Measurements from ENCODE around the gene BBOF1.
"Not testable (repeated sequence)": the region's sequence is repeated elsewhere in the genome, so short reads cannot be mapped to it uniquely, and the experiment has no call there.

Gene BBOF1

DNA sequence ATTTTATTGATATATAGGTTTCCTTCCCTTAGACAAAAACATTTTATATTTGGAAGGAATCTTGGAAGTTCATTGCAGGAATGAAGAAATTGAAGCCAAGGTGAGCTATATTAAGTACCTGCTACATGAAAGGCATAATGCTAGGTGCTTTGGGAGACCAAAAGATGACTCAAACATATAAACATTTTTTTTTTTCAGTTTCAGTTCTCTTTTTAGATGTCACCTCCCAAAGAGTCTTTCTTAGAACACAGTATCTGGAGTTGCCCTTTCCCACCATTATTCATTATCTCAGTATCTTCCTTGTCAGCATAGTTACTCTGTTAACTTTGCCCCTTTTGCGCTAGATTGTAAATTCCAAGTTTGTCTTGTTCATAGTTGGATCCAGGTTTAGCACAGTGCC, 66.7 kb downstream of the BBOF1 start:
- in situ Hi-C loops (cut with HindIII; ENCODE audit: low sequenced_read_pairs) = no loop called here

DNA sequence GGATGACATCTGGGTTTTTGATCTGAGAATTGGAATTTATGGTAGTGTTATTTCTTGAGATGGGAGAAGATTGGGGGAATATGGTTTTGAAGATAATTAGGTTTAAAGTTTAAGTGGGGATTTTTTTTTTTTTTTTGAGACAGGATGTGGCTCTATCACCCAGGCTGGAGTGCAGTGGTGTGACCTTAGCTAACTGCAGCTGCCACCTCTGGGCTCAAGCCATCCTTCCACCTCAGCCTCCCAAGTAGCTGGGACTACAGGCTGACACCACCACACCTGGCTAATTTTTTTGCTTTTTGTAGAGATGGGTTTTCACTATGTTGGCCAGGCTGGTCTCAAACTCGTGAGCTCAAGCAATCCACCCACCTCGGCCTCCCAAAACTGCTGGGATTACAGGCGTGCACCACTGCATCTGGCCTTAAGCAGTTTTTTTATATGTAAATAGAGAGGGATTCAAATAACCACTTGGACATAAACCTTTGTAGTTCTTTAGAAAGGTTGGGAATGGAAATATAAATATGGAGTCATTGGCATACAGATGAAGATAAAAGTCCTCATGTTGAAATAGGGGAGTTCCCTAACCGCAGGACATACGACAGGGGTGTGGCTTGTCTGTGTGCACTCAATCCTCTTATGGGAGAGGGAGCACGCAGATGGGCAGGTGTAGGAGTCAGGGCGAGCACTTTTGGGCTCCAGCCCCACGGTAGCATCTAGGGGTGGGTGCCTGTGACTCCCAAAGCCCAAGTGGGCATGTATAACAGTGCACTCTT, 70.3 kb downstream of the BBOF1 start:
- in situ Hi-C loops (cut with HindIII; ENCODE audit: low sequenced_read_pairs) = no loop called here

DNA sequence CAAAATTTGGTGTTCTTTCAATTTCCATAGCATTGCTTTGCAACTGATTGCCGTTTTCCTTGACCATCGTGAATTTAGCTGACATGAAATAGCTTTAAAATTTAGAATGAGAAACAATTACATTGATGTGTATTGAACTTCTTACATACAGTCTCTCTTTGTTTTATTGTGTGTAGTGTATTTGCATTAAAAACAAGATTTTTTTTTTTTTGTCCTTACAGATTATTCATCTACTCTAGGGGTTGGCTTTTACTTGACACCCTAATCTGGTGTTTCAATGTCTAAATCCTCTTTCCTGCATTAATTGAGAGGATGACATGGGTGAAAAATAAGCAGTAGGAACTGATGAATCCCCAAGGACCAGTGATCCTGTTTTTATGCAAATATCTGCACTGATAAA, 86.2 kb downstream of the BBOF1 start:
- in situ Hi-C loops (cut with HindIII; ENCODE audit: low sequenced_read_pairs) = loop anchor here (5.0 kb wide), 1 partner anchor 48 kb away; no protein-coding TSS in a partner anchor

GRCh38 chr14:74109369-74109768, 90.2 kb downstream of the BBOF1 start:
- in situ Hi-C loops (cut with HindIII; ENCODE audit: low sequenced_read_pairs) = loop anchor here (5.0 kb wide), 1 partner anchor 52 kb away; no protein-coding TSS in a partner anchor

DNA sequence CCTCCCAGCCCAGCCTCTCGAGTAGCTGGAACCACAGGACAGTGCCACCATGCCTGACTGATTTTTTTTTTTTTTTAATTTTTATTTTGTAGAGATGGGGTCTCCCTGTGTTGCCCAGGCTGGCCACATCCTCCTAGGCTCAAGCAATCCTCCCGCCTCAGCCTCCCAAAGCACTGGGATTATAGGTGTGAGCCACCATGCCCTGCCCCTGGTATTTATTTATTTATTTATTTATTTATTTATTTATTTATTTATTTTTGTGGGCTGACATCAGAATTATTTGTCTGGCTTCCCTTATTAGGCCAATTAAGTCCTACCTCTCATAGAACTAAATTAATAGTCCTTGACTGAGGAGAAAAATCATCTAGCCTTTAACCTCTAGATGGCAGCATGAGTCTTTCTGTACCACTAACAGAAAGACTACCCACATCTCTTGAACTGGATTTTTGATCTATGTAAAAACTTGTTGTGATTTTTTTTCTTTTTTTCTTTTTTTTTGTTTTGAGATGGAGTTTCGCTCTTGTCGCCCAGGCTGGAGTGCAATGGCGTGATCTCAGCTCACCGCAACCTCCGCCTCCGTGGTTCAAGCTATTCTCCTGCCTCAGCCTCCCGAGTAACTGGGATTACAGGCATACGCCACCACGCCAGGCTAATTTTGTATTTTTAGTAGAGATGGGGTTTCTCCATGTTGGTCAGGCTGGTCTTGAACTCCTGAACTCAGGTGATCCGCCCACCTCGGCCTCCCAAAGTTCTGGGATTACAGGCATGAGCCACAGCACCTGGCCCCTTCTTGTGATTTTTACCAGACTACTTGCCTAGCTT, 92.5 kb downstream of the BBOF1 start:
- in situ Hi-C loops (cut with HindIII; ENCODE audit: low sequenced_read_pairs) = not testable (repeated sequence)

Data from endothelial cell of hepatic sinusoid (primary cell).